ENCODE data around the gene CRADD. TPM values are rescaled to one million over a fixed set of nuclear protein-coding genes. Genes with fewer than 3 reads are reported as not detected.

CRADD gene
- total RNA-seq, 2 donors from 2014 or later = 7.7 to 9.1 TPM

- no peaks in the 10 kb centered on the region for H3K36me3 ChIP-seq (ENCODE audit: control insufficient read depth, insufficient read depth, low read length)
- no peak overlapping the region for H3K4me3 ChIP-seq (ENCODE audit: low read length)
- no peaks in the 10 kb centered on the region for H3K27me3 ChIP-seq (ENCODE audit: control insufficient read depth, insufficient read depth, low read length, poor library complexity, severe bottlenecking)
- Mint-ChIP-seq H3K4me3 (no peak overlapping the region), H3K27ac (no peak overlapping the region), H3K4me1 (peaks cover 3% of the 10 kb centered on the region), H3K27me3 (ENCODE audit: insufficient read depth) (no peaks in the 10 kb centered on the region), H3K9me3 (peaks cover 1% of the 10 kb centered on the region), H3K36me3 (ENCODE audit: low read depth) (no peaks in the 10 kb centered on the region)
- H3K4me1 ChIP-seq (ENCODE audit: control insufficient read depth, insufficient read depth, low read length) = peaks cover 4% of the 10 kb centered on the region
- 92% methylated on average over 3 of the region's 3 CpGs; no CpG with 5 or more reads in 1 of the 2 experiments for WGBS, 2 experiments (ENCODE audit: insufficient coverage in 1 of 2, insufficient read length in 1 of 2)
- no peaks in the 10 kb centered on the region for H3K9me3 ChIP-seq (ENCODE audit: control insufficient read depth, low read length)
- H3K9ac ChIP-seq (ENCODE audit: extremely low read depth, low read length, poor library complexity, severe bottlenecking) = no peak overlapping the region
- no peak for DNase-seq
- no peak overlapping the region for H3K27ac ChIP-seq (ENCODE audit: low read depth, low read length)
- no peak for TF ChIP-seq CTCF (conservative IDR thresholded peaks at IDR 0.05)
These were observed 238.2 kb downstream of the CRADD start for GRCh38 chr12:93915411-93915810.

- no peak overlapping the region for H3K4me3 ChIP-seq (ENCODE audit: low read length)
- TF ChIP-seq CTCF (conservative IDR thresholded peaks at IDR 0.05) = no peak
- Mint-ChIP-seq H3K9me3 (peaks cover 1% of the 10 kb centered on the region), H3K4me1 (peaks cover 4% of the 10 kb centered on the region), H3K27ac (no peak overlapping the region), H3K36me3 (ENCODE audit: low read depth) (no peaks in the 10 kb centered on the region), H3K4me3 (no peak overlapping the region), H3K27me3 (ENCODE audit: insufficient read depth) (no peaks in the 10 kb centered on the region)
- no peaks in the 10 kb centered on the region for H3K36me3 ChIP-seq (ENCODE audit: control insufficient read depth, insufficient read depth, low read length)
- H3K9ac ChIP-seq (ENCODE audit: extremely low read depth, low read length, poor library complexity, severe bottlenecking) = no peak overlapping the region
- no peaks in the 10 kb centered on the region for H3K27me3 ChIP-seq (ENCODE audit: control insufficient read depth, insufficient read depth, low read length, poor library complexity, severe bottlenecking)
- WGBS, 2 experiments (ENCODE audit: insufficient coverage in 1 of 2, insufficient read length in 1 of 2) = 75 to 84% methylated on average over 5 to 7 of the region's 7 CpGs
- H3K9me3 ChIP-seq (ENCODE audit: control insufficient read depth, low read length) = no peaks in the 10 kb centered on the region
- no peak overlapping the region for H3K27ac ChIP-seq (ENCODE audit: low read depth, low read length)
- no peak for DNase-seq
- peaks cover 4% of the 10 kb centered on the region for H3K4me1 ChIP-seq (ENCODE audit: control insufficient read depth, insufficient read depth, low read length)
These were observed 239.2 kb downstream of the CRADD start for GRCh38 chr12:93916402-93916801.

- Histone ChIP-seq H3K36me3 (ENCODE audit: control insufficient read depth, insufficient read depth, low read length) (no peaks in the 10 kb centered on the region), H3K4me3 (ENCODE audit: low read length) (no peak overlapping the region), H3K9me3 (ENCODE audit: control insufficient read depth, low read length) (no peaks in the 10 kb centered on the region), H3K4me1 (ENCODE audit: control insufficient read depth, insufficient read depth, low read length) (peaks cover 4% of the 10 kb centered on the region), H3K27ac (ENCODE audit: low read depth, low read length) (no peak overlapping the region), H3K9ac (ENCODE audit: extremely low read depth, low read length, poor library complexity, severe bottlenecking) (no peak overlapping the region), H3K27me3 (ENCODE audit: control insufficient read depth, insufficient read depth, low read length, poor library complexity, severe bottlenecking) (no peaks in the 10 kb centered on the region)
- Mint-ChIP-seq H3K27ac (no peak overlapping the region), H3K4me1 (peaks cover 12% of the 10 kb centered on the region), H3K4me3 (no peak overlapping the region), H3K36me3 (ENCODE audit: low read depth) (no peaks in the 10 kb centered on the region), H3K27me3 (ENCODE audit: insufficient read depth) (no peaks in the 10 kb centered on the region), H3K9me3 (peaks cover 1% of the 10 kb centered on the region)
- no peak for TF ChIP-seq CTCF (conservative IDR thresholded peaks at IDR 0.05)
- DNase-seq = no peak
- 84 to 100% methylated on average over 5 to 6 of the region's 6 CpGs for WGBS, 2 experiments (ENCODE audit: insufficient coverage in 1 of 2, insufficient read length in 1 of 2)
These were observed 241.1 kb downstream of the CRADD start for GRCh38 chr12:93918262-93918661.
